Lower lobe of right lung (tissue), 2 donors: ENCODE data around the gene SPRED1. TPM values are rescaled to one million over a fixed set of nuclear protein-coding genes. Genes with fewer than 3 reads are reported as not detected.
"Not testable (repeated sequence)": the region's sequence is repeated elsewhere in the genome, so short reads cannot be mapped to it uniquely, and the experiment has no call there.

ENCODE experiments used
- ATAC-seq, 2 donors: fragments of 200-7000 bp; cut with Tn5 transposase; one replicate each; pipeline ENCODE4 v1.9.1; 2020 to 2022; ENCODE audit warnings: mild to moderate bottlenecking in 2 of 2, moderate library complexity in 2 of 2
- DNase-seq: peaks from one replicate; pipeline ENCODE4 v3.0.0-alpha.2; 2020
- H3K27ac ChIP-seq: fragments of 200-600 bp; one replicate; pipeline ENCODE4 v1.8.0; 2022
- H3K27me3 ChIP-seq: fragments of 200-600 bp; one replicate; pipeline ENCODE4 v1.8.0; 2022; ENCODE audit warnings: low read depth
- H3K36me3 ChIP-seq: fragments of 200-600 bp; one replicate; pipeline ENCODE4 v1.8.0; 2022; ENCODE audit warnings: mild to moderate bottlenecking
- H3K4me1 ChIP-seq: fragments of 200-600 bp; one replicate; pipeline ENCODE4 v1.8.0; 2022
- H3K4me3 ChIP-seq: fragments of 200-600 bp; one replicate; pipeline ENCODE4 v1.8.0; 2022; ENCODE audit warnings: mild to moderate bottlenecking
- H3K9me3 ChIP-seq: fragments of 200-600 bp; one replicate; pipeline ENCODE4 v1.8.0; 2022
- CTCF ChIP-seq: fragments of 200-600 bp; IDR thresholded peaks from one replicate; pipeline ENCODE4 v1.8.0; 2022; ENCODE audit warnings: antibody characterized with exemption, mild to moderate bottlenecking
- intact Hi-C: fragments of 100-400 bp; cut with DNase I; formaldehyde crosslinking; loops from one replicate; pipeline ENCODE4 v1.11.0; 2022
- total RNA-seq: library from RNA; stranded (reverse); fragmentation: NEBNext Ultra II Directional; extraction: Animal tissue kit (Norgen Biotek cat#: 25700); gene quantifications from one replicate; pipeline ENCODE4 v1.2.1, GENCODE V29; 2021
- donor health status: DM: no; HTN: yes; CAD: no; lungs with severe emphysema.

SPRED1 gene
- total RNA-seq, 1 donor from 2014 or later = 57.7 TPM

- H3K27me3 ChIP-seq = no peaks in the 10 kb centered on the region
- no peaks in the 10 kb centered on the region for H3K9me3 ChIP-seq
- ATAC-seq = no peak
- intact Hi-C loops = no loop called here
- TF ChIP-seq CTCF = no peak
- no peak for DNase-seq
- H3K36me3 ChIP-seq = no peaks in the 10 kb centered on the region
- no peak overlapping the region for H3K4me3 ChIP-seq
- no peak overlapping the region for H3K27ac ChIP-seq
- no peaks in the 10 kb centered on the region for H3K4me1 ChIP-seq
These were observed 21.2 kb upstream of the SPRED1 start for GRCh38 chr15:38231436-38231835.

GRCh38 chr15:38237021-38237420 is 15.6 kb upstream of the SPRED1 start:
- intact Hi-C loops, H3K9me3 ChIP-seq, H3K27ac ChIP-seq, H3K27me3 ChIP-seq, H3K4me1 ChIP-seq, DNase-seq, H3K4me3 ChIP-seq, ATAC-seq, H3K36me3 ChIP-seq: not testable (repeated sequence)

- no peak overlapping the region for H3K4me3 ChIP-seq
- no peak for ATAC-seq
- no peaks in the 10 kb centered on the region for H3K36me3 ChIP-seq
- no peak for TF ChIP-seq CTCF
- no peak for DNase-seq
- no peaks in the 10 kb centered on the region for H3K4me1 ChIP-seq
- no peaks in the 10 kb centered on the region for H3K27me3 ChIP-seq
- intact Hi-C loops = no loop called here
- H3K27ac ChIP-seq = no peak overlapping the region
- H3K9me3 ChIP-seq = no peaks in the 10 kb centered on the region
These were observed 14.3 kb upstream of the SPRED1 start for GRCh38 chr15:38238311-38238710.

GRCh38 chr15:38242055-38242454 is 10.6 kb upstream of the SPRED1 start:
- Histone ChIP-seq H3K4me1 (no peaks in the 10 kb centered on the region), H3K9me3 (no peaks in the 10 kb centered on the region), H3K4me3 (no peak overlapping the region), H3K36me3 (no peaks in the 10 kb centered on the region), H3K27me3 (no peaks in the 10 kb centered on the region), H3K27ac (no peak overlapping the region)
- intact Hi-C loops = no loop called here
- no peak for ATAC-seq
- TF ChIP-seq CTCF = no peak
- DNase-seq = no peak

- H3K27me3 ChIP-seq = no peaks in the 10 kb centered on the region
- no peaks in the 10 kb centered on the region for H3K4me1 ChIP-seq
- ATAC-seq = no peak
- intact Hi-C loops = no loop called here
- no peaks in the 10 kb centered on the region for H3K9me3 ChIP-seq
- no peak for DNase-seq
- H3K36me3 ChIP-seq = no peaks in the 10 kb centered on the region
- no peak overlapping the region for H3K27ac ChIP-seq
- no peak for TF ChIP-seq CTCF
- no peak overlapping the region for H3K4me3 ChIP-seq
These were observed 9.2 kb upstream of the SPRED1 start for GRCh38 chr15:38243278-38244055.

- no peak for TF ChIP-seq CTCF
- H3K9me3 ChIP-seq = no peaks in the 10 kb centered on the region
- DNase-seq (no peak), ATAC-seq (no peak)
- H3K4me1 ChIP-seq = peaks cover 9% of the 10 kb centered on the region
- intact Hi-C loops = no loop called here
- no peak overlapping the region for H3K4me3 ChIP-seq
- H3K27ac ChIP-seq = no peak overlapping the region
- no peaks in the 10 kb centered on the region for H3K27me3 ChIP-seq
- H3K36me3 ChIP-seq = no peaks in the 10 kb centered on the region
These were observed 5.3 kb upstream of the SPRED1 start for GRCh38 chr15:38247336-38247735.
